ENCODE measurements around the gene GPATCH3. TPM values are rescaled to one million over a fixed set of nuclear protein-coding genes. Genes with fewer than 3 reads are reported as not detected.
"Not testable (repeated sequence)": the region's sequence is repeated elsewhere in the genome, so short reads cannot be mapped to it uniquely, and the experiment has no call there.

GPATCH3 gene, protein sequence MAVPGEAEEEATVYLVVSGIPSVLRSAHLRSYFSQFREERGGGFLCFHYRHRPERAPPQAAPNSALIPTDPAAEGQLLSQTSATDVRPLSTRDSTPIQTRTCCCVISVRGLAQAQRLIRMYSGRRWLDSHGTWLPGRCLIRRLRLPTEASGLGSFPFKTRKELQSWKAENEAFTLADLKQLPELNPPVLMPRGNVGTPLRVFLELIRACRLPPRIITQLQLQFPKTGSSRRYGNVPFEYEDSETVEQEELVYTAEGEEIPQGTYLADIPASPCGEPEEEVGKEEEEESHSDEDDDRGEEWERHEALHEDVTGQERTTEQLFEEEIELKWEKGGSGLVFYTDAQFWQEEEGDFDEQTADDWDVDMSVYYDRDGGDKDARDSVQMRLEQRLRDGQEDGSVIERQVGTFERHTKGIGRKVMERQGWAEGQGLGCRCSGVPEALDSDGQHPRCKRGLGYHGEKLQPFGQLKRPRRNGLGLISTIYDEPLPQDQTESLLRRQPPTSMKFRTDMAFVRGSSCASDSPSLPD
- 12.1 and 16.2 TPM in 2 replicates for total RNA-seq

DNA sequence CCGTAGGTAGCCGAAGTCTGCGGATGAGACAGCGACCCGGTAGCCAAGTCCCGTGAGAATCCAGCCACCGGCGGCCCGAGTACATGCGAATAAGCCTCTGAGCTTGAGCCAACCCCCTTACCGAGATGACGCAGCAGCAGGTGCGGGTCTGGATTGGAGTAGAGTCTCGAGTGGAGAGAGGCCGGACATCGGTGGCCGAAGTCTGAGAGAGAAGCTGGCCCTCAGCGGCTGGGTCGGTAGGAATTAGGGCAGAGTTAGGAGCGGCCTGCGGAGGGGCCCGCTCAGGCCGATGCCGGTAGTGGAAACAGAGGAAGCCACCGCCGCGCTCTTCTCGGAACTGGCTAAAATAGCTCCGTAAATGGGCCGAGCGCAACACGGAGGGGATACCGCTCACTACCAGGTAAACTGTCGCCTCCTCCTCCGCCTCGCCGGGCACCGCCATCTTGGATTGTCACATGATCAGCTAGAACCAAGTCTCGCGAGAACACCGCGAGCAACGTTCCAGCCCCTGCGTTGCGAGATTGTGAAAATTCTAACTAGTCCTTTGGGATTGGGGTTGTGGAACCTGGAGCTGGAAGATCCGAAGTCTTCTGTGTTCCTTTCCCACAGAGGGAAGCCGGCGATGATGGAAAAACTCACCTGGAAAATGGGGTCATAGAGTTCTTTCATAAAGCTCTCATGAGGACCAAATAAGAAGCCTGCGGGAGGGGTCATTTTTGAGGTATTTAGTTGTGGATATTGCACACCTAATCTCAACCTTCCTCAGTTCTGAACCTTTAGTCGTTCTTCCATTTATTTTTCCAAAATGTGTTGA is at the start of gene GPATCH3:
Gene GPATCH3 (minus strand): TSS at position 467 of the 814 bp plus-strand sequence. CDS start 25 bp downstream, at position 442.
- peaks cover 1% of the 10 kb centered on the region for H3K36me3 ChIP-seq (ENCODE audit: control insufficient read depth, insufficient read depth, low read length)
- peak within 1 kb of the TSS; percentile 84 for H3K4me3 ChIP-seq (ENCODE audit: low read depth, low read length)
- H3K27me3 ChIP-seq (ENCODE audit: control insufficient read depth, insufficient read depth, low read length) = no peaks in the 10 kb centered on the region
- DNase-seq (ENCODE audit: low read depth) = peak; percentile 79
- TF ChIP-seq, protein P1, sequence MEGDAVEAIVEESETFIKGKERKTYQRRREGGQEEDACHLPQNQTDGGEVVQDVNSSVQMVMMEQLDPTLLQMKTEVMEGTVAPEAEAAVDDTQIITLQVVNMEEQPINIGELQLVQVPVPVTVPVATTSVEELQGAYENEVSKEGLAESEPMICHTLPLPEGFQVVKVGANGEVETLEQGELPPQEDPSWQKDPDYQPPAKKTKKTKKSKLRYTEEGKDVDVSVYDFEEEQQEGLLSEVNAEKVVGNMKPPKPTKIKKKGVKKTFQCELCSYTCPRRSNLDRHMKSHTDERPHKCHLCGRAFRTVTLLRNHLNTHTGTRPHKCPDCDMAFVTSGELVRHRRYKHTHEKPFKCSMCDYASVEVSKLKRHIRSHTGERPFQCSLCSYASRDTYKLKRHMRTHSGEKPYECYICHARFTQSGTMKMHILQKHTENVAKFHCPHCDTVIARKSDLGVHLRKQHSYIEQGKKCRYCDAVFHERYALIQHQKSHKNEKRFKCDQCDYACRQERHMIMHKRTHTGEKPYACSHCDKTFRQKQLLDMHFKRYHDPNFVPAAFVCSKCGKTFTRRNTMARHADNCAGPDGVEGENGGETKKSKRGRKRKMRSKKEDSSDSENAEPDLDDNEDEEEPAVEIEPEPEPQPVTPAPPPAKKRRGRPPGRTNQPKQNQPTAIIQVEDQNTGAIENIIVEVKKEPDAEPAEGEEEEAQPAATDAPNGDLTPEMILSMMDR (IDR thresholded peaks at IDR 0.05; ENCODE audit: insufficient read depth, low read length, poor library complexity, severe bottlenecking) = no peak

DNA sequence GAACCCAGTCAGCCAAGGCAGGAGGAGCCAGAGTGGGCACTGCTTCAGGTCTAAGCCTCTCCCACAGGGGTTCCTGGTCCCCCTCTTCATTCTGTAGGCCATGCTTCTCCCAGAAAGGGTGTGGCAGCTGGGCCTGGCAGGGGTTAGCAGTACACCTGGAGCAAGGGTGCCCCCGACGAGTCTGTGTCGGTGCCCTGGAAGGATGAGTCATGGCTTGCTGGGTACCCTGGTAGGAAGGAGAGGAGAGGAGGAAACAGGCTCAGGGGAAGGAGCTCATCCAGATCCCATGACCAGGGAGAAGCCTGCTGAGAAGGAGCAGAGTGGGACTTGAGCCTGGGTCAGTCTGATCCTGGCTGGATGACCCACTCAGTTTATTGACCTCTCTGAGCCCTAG is 49.7 kb upstream of the GPATCH3 start:
- TF ChIP-seq, protein P1 (IDR thresholded peaks at IDR 0.05; ENCODE audit: insufficient read depth, low read length, poor library complexity, severe bottlenecking) = no peak
- no peak for DNase-seq (ENCODE audit: low read depth)
- Histone ChIP-seq H3K4me3 (ENCODE audit: low read depth, low read length) (no peak overlapping the region), H3K27me3 (ENCODE audit: control insufficient read depth, insufficient read depth, low read length) (no peaks in the 10 kb centered on the region), H3K36me3 (ENCODE audit: control insufficient read depth, insufficient read depth, low read length) (peaks cover 3% of the 10 kb centered on the region)

DNA sequence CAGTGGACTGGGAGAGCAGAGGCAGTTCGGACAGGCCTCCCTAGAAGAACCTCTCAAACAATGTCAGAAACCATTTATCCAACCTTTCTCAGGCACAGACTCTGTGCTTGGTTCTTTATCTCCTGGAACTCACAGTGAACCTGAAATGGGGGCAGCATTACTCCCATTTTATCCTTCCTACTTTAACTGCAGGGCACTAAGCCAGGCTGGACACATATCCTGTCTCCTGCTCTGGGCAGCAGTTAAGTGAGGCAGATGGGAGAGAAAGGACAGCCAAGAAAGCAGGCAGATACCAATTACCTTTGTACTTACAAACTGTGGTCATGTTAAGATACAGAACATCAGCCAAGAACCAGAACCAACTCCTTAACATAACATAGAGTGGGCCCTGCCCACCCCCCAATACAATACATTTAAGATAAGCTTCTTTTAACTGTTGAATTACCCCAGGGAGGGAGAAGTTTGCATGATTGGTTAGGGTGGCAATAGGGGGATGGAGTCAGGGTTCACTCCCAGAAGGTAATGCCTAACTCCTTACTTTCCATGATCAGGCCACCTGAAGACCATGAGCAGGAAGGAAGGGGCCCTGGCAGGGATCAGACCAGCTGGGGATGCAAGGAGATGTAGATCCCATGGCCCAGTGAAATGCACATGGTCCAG is 49.1 kb upstream of the GPATCH3 start:
- H3K27me3 ChIP-seq (ENCODE audit: control insufficient read depth, insufficient read depth, low read length) = no peaks in the 10 kb centered on the region
- DNase-seq (ENCODE audit: low read depth) = no peak
- TF ChIP-seq, protein P1 (IDR thresholded peaks at IDR 0.05; ENCODE audit: insufficient read depth, low read length, poor library complexity, severe bottlenecking) = no peak
- no peak overlapping the region for H3K4me3 ChIP-seq (ENCODE audit: low read depth, low read length)
- peaks cover 3% of the 10 kb centered on the region for H3K36me3 ChIP-seq (ENCODE audit: control insufficient read depth, insufficient read depth, low read length)

DNA sequence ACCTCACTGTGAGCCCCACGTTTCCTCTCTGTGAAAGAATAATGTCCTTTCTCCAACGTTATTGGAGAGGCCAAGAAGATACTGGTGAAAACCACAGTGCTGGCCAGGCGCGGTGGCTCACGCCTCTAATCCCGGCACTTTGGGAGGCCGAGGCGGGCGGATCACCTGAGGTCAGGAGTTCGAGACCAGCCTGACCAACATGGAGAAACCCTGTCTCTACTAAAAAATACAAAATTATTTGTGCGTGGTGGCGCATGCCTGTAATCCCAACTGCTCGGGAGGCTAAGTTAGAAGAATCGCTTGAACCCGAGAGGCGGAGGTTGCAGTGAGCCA is 48.4 kb upstream of the GPATCH3 start:
- not testable (repeated sequence) for DNase-seq (ENCODE audit: low read depth); H3K36me3 ChIP-seq (ENCODE audit: control insufficient read depth, insufficient read depth, low read length); H3K27me3 ChIP-seq (ENCODE audit: control insufficient read depth, insufficient read depth, low read length); H3K4me3 ChIP-seq (ENCODE audit: low read depth, low read length)

DNA sequence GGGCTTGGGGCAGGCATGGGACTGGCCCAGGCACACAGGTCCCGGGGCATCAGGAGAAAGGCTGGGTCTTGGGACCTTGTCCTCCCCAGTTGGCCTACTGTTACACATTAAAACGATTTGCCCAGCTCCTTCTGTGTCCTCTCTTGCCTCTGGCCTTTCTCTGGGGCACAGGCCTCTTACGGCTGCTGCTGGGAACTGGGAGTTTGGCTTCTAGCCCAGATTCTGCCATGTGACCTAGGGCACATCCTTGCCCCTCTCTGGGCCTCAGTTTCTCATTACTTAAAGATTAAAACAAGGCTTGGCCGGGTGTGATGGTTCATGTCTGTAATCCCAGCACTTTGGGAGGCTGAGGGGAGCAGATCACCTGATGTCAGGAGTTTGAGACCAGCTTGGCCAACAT is 46.0 kb upstream of the GPATCH3 start:
- H3K36me3 ChIP-seq (ENCODE audit: control insufficient read depth, insufficient read depth, low read length) = peaks cover 6% of the 10 kb centered on the region
- TF ChIP-seq, protein P1 (IDR thresholded peaks at IDR 0.05; ENCODE audit: insufficient read depth, low read length, poor library complexity, severe bottlenecking) = no peak
- H3K27me3 ChIP-seq (ENCODE audit: control insufficient read depth, insufficient read depth, low read length) = no peaks in the 10 kb centered on the region
- no peak for DNase-seq (ENCODE audit: low read depth)
- no peak overlapping the region for H3K4me3 ChIP-seq (ENCODE audit: low read depth, low read length)

DNA sequence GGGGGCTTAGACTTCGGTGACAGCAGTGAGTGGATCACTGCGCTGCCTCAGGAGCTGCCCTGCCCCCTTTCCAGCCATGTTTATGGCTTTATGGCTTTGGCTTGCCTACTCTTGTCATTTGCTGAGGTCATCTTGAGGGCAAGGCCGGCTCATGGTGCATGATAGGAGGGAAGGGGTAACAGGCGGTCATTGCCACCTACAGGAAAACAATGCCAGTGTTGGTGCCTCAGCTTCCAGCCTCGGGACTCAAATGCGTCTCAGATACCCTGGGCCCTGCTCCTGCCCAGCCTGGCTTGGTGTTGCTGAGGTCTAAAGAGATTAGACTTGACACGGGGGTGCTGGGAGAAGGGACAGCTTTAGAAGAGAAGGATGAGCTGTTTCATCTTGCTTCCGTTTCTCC is 45.5 kb upstream of the GPATCH3 start:
- H3K4me3 ChIP-seq (ENCODE audit: low read depth, low read length) = no peak overlapping the region
- no peaks in the 10 kb centered on the region for H3K27me3 ChIP-seq (ENCODE audit: control insufficient read depth, insufficient read depth, low read length)
- peaks cover 6% of the 10 kb centered on the region for H3K36me3 ChIP-seq (ENCODE audit: control insufficient read depth, insufficient read depth, low read length)
- TF ChIP-seq, protein P1 (IDR thresholded peaks at IDR 0.05; ENCODE audit: insufficient read depth, low read length, poor library complexity, severe bottlenecking) = no peak
- DNase-seq (ENCODE audit: low read depth) = no peak
